ENCODE results near the gene SLIT3.

The SLIT3 gene

GRCh38 chr5:169072233-169072632, 228.7 kb downstream of the SLIT3 start:
- Mint-ChIP-seq H3K27ac (no peak overlapping the region), H3K4me1 (ENCODE audit: low read depth) (no peaks in the 10 kb centered on the region), H3K36me3 (ENCODE audit: low read depth) (no peaks in the 10 kb centered on the region), H3K9me3 (no peaks in the 10 kb centered on the region), H3K27me3 (ENCODE audit: low read depth) (peaks cover 12% of the 10 kb centered on the region), H3K4me3 (no peak overlapping the region)
- DNase-seq (ENCODE audit: low spot score) = no peak

DNA sequence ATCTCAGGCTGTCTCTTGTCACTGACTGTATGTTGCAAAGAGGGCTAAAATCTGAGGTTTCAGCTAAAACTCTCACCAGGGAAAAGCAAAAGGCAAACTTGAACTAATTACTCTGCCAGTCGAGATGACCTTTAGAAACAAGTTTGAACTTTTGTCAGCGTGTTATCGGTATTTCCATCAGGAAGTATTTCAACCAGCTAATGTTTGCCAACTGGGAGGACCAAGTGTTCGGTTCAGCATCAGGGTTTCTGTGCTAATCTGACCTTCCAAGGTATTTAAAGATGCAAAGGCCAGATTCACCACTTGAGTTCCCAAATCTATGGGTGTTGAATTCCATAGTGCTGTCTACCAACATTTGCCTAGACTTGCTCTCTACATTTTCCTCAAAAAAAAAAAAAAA, 230.5 kb downstream of the SLIT3 start:
- DNase-seq (ENCODE audit: low spot score) = no peak
- H3K9me3 Mint-ChIP-seq = no peaks in the 10 kb centered on the region
- H3K36me3 Mint-ChIP-seq (ENCODE audit: low read depth) = no peaks in the 10 kb centered on the region
- H3K27ac Mint-ChIP-seq = no peak overlapping the region
- no peaks in the 10 kb centered on the region for H3K4me1 Mint-ChIP-seq (ENCODE audit: low read depth)
- H3K4me3 Mint-ChIP-seq = no peak overlapping the region
- H3K27me3 Mint-ChIP-seq (ENCODE audit: low read depth) = peaks cover 10% of the 10 kb centered on the region

DNA sequence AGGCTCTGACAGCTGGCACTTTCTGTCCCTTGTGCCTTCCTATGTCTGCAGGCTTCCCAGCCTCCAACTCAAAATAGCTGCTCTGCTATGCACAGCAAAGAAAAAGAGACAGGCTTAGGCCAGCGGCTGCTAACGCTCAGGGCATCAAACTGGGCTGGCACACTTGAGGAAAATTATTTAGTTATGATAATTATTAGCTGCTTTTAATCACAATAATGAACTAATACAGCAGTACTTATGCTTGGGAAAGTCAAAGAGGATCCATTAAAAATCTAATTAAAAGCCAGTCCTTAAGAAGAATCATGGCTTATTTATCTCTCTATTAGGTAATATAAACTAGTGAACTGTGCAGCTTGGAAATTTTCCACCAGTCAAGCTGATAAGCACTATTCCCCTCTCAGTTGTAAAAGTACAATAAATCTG, 233.2 kb downstream of the SLIT3 start:
- Mint-ChIP-seq H3K9me3 (no peaks in the 10 kb centered on the region), H3K4me1 (ENCODE audit: low read depth) (no peaks in the 10 kb centered on the region), H3K27me3 (ENCODE audit: low read depth) (peaks cover 19% of the 10 kb centered on the region), H3K36me3 (ENCODE audit: low read depth) (no peaks in the 10 kb centered on the region), H3K27ac (no peak overlapping the region), H3K4me3 (no peak overlapping the region)
- DNase-seq (ENCODE audit: low spot score) = no peak

- Mint-ChIP-seq H3K27me3 (ENCODE audit: low read depth) (peaks cover 17% of the 10 kb centered on the region), H3K9me3 (no peaks in the 10 kb centered on the region), H3K4me1 (ENCODE audit: low read depth) (no peaks in the 10 kb centered on the region), H3K27ac (no peak overlapping the region), H3K4me3 (no peak overlapping the region), H3K36me3 (ENCODE audit: low read depth) (no peaks in the 10 kb centered on the region)
- DNase-seq (ENCODE audit: low spot score) = no peak
Measured at GRCh38 chr5:169065400-169065799, 235.5 kb downstream of the SLIT3 start.

- H3K9me3 Mint-ChIP-seq = no peaks in the 10 kb centered on the region
- H3K36me3 Mint-ChIP-seq (ENCODE audit: low read depth) = no peaks in the 10 kb centered on the region
- DNase-seq (ENCODE audit: low spot score) = no peak
- H3K27ac Mint-ChIP-seq = no peak overlapping the region
- H3K27me3 Mint-ChIP-seq (ENCODE audit: low read depth) = peaks cover 14% of the 10 kb centered on the region
- H3K4me3 Mint-ChIP-seq = no peak overlapping the region
- no peaks in the 10 kb centered on the region for H3K4me1 Mint-ChIP-seq (ENCODE audit: low read depth)
Measured at GRCh38 chr5:169064093-169064492, 236.8 kb downstream of the SLIT3 start.

- H3K36me3 Mint-ChIP-seq (ENCODE audit: low read depth) = no peaks in the 10 kb centered on the region
- H3K4me1 Mint-ChIP-seq (ENCODE audit: low read depth) = no peaks in the 10 kb centered on the region
- no peak for DNase-seq (ENCODE audit: low spot score)
- H3K9me3 Mint-ChIP-seq = no peaks in the 10 kb centered on the region
- H3K27me3 Mint-ChIP-seq (ENCODE audit: low read depth) = peaks cover 14% of the 10 kb centered on the region
- H3K27ac Mint-ChIP-seq = no peak overlapping the region
- no peak overlapping the region for H3K4me3 Mint-ChIP-seq
Measured at GRCh38 chr5:169063316-169063953, 237.5 kb downstream of the SLIT3 start.

DNA sequence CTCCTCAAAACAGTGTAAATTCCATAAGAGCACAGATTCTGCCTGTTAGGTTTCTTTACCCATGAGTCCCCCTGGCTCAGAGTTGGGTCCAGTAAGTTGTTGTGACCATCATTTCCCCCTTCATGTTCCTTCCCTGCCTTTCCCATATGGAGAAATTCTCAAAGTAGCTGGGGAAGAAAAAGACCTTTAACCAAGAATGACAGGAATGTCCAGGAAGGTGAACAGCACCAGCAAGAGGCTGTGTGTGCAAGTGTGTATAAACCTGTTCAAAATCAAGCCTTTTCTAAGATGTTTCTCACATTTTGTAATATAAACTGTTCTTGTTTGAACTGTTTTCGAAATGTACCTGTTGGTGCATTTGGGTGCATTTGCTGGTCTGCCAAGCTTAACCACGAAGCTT, 238.2 kb downstream of the SLIT3 start:
- Mint-ChIP-seq H3K4me3 (no peak overlapping the region), H3K36me3 (ENCODE audit: low read depth) (no peaks in the 10 kb centered on the region), H3K9me3 (no peaks in the 10 kb centered on the region), H3K4me1 (ENCODE audit: low read depth) (no peaks in the 10 kb centered on the region), H3K27me3 (ENCODE audit: low read depth) (peaks cover 9% of the 10 kb centered on the region), H3K27ac (no peak overlapping the region)
- DNase-seq (ENCODE audit: low spot score) = no peak

- no peak for DNase-seq (ENCODE audit: low spot score)
- Mint-ChIP-seq H3K27ac (no peak overlapping the region), H3K4me3 (no peak overlapping the region), H3K9me3 (no peaks in the 10 kb centered on the region), H3K36me3 (ENCODE audit: low read depth) (no peaks in the 10 kb centered on the region), H3K4me1 (ENCODE audit: low read depth) (no peaks in the 10 kb centered on the region), H3K27me3 (ENCODE audit: low read depth) (peaks cover 4% of the 10 kb centered on the region)
Measured at GRCh38 chr5:169054506-169054905, 246.4 kb downstream of the SLIT3 start.

DNA sequence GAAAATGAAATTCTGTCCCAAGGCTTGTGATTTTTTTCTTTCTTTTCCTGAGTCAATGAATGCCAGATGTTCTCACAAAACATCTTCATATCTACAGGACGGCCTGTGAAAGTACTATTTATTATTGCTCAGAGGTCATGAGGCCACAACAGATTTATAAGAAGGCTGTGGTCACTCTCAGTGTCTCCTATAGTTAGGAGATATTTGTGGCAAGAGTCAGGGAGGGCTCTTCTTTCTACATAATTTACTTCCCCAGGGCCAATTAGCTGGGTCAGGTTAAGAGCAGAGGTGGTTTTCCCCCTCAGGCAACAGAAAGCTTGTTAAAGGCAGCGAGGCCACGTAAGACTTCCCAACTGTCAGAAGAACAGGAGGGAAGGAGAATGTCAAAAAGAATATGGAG, 248.7 kb downstream of the SLIT3 start:
- DNase-seq (ENCODE audit: low spot score) = no peak
- Mint-ChIP-seq H3K4me1 (ENCODE audit: low read depth) (no peaks in the 10 kb centered on the region), H3K27me3 (ENCODE audit: low read depth) (peaks cover 4% of the 10 kb centered on the region), H3K27ac (no peak overlapping the region), H3K4me3 (no peak overlapping the region), H3K9me3 (no peaks in the 10 kb centered on the region), H3K36me3 (ENCODE audit: low read depth) (no peaks in the 10 kb centered on the region)

DNA sequence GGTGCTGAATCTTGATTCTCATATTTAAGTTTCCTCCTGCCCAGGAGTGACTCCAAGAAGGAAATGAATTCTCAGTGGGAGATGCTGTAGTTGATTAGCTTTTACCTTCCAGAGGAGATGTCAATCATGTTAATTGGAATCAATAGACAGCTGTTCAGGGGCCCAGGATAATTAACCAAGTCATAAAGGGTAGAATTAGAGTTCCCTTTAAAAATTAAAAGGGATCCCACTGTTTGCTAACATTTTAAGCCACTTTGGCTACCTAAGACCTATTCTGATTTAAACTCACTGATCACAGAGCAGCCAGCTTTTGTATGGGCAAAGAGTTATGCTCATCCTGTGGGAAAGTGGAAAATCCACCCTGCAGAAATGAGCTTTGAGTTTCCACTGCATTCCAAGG, 249.6 kb downstream of the SLIT3 start:
- DNase-seq (ENCODE audit: low spot score) = no peak
- Mint-ChIP-seq H3K27ac (no peak overlapping the region), H3K27me3 (ENCODE audit: low read depth) (peaks cover 4% of the 10 kb centered on the region), H3K4me1 (ENCODE audit: low read depth) (no peaks in the 10 kb centered on the region), H3K9me3 (no peaks in the 10 kb centered on the region), H3K36me3 (ENCODE audit: low read depth) (no peaks in the 10 kb centered on the region), H3K4me3 (no peak overlapping the region)

- DNase-seq (ENCODE audit: low spot score) = no peak
- no peak overlapping the region for H3K27ac Mint-ChIP-seq
- H3K4me3 Mint-ChIP-seq = no peak overlapping the region
Measured at GRCh38 chr5:169050636-169051035, 250.3 kb downstream of the SLIT3 start.

GRCh38 chr5:169050146-169050571, 250.8 kb downstream of the SLIT3 start:
- Mint-ChIP-seq H3K9me3 (no peaks in the 10 kb centered on the region), H3K4me1 (ENCODE audit: low read depth) (no peaks in the 10 kb centered on the region), H3K4me3 (no peak overlapping the region), H3K36me3 (ENCODE audit: low read depth) (no peaks in the 10 kb centered on the region), H3K27ac (no peak overlapping the region), H3K27me3 (ENCODE audit: low read depth) (peaks cover 4% of the 10 kb centered on the region)
- DNase-seq (ENCODE audit: low spot score) = no peak

More at GRCh38 chr5:169050636-169051035, 250.3 kb downstream of the SLIT3 start:
- no peaks in the 10 kb centered on the region for H3K9me3 Mint-ChIP-seq
- peaks cover 4% of the 10 kb centered on the region for H3K27me3 Mint-ChIP-seq (ENCODE audit: low read depth)
- no peaks in the 10 kb centered on the region for H3K4me1 Mint-ChIP-seq (ENCODE audit: low read depth)
- no peaks in the 10 kb centered on the region for H3K36me3 Mint-ChIP-seq (ENCODE audit: low read depth)

GRCh38 chr5:169049712-169050111, 251.2 kb downstream of the SLIT3 start:
- no peaks in the 10 kb centered on the region for H3K36me3 Mint-ChIP-seq (ENCODE audit: low read depth)
- H3K9me3 Mint-ChIP-seq = no peaks in the 10 kb centered on the region
- H3K4me1 Mint-ChIP-seq (ENCODE audit: low read depth) = no peaks in the 10 kb centered on the region
- peaks cover 4% of the 10 kb centered on the region for H3K27me3 Mint-ChIP-seq (ENCODE audit: low read depth)
- H3K27ac Mint-ChIP-seq = no peak overlapping the region
- H3K4me3 Mint-ChIP-seq = no peak overlapping the region
- DNase-seq (ENCODE audit: low spot score) = no peak

DNA sequence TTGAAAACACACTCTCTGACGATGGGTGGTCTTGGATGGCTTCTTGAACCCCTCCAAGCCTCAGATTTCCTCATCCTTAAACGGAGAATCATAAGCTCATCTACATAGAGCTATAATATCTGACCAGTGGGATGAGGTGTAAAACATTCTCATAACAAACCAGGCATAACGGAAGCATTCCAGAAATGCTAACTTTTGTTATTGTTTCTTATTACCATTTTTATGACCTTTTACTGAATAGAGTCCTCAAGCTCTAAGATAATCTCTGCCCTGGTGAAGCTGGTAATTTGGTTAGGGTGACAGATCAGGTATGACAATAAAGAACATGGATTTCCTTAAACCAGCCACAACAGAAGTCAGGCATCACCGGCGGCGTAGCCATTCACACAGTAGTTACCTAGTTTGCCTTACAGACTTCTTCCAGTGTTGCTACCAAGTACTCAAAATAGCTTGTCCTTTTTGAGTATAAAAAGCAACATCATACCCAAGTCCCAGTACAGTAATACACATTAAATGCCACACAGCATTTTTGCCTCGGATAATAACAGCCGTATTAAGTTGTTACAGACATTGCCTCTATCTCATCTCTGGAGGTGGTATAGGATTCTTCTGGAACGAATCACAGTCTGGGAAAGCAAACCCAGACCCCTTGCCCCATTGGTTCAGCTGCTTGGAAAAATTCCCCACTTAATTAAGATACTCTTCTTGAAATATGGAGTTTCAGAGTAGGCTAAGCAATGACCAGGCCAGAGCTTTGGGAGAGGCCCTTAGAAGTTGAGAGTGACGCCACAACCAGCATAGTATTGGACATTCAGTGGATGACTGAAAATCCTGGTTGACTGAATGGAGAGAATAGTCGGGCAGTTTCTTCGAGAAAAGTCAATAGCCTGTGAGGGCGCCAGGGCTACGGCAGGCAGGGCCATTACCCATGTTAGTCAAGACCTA, 252.5 kb downstream of the SLIT3 start:
- no peak overlapping the region for H3K27ac Mint-ChIP-seq
- no peaks in the 10 kb centered on the region for H3K9me3 Mint-ChIP-seq
- no peaks in the 10 kb centered on the region for H3K36me3 Mint-ChIP-seq (ENCODE audit: low read depth)
- DNase-seq (ENCODE audit: low spot score) = no peak
- no peaks in the 10 kb centered on the region for H3K4me1 Mint-ChIP-seq (ENCODE audit: low read depth)
- H3K4me3 Mint-ChIP-seq = no peak overlapping the region
- peaks cover 4% of the 10 kb centered on the region for H3K27me3 Mint-ChIP-seq (ENCODE audit: low read depth)

Measured in T-helper 2 cell treated with Interferon-gamma antibody and Interleukin-4, amounts not matched to agents 5 μg/mL and 100 μg/mL, for 36 hours (primary cell).